22Rv1 (cell line): Measurements from ENCODE around the gene PRAF2.

Experiments used
- H3K27ac ChIP-seq: fragments of 450-650 bp; 2 replicates; pipeline ENCODE4 v1.5.1; 2017
- ZFX ChIP-seq: fragments of 450-650 bp; IDR thresholded peaks from 2 replicates; pipeline ENCODE4 v1.6.1; 2017; ENCODE audit warnings: antibody characterized with exemption, borderline replicate concordance
- TF ChIP-seq, protein P1 (sequence below): fragments of 450-650 bp; IDR thresholded peaks from 2 replicates; pipeline ENCODE4 v1.5.1; 2017; ENCODE audit warnings: mild to moderate bottlenecking

PRAF2 gene

DNA sequence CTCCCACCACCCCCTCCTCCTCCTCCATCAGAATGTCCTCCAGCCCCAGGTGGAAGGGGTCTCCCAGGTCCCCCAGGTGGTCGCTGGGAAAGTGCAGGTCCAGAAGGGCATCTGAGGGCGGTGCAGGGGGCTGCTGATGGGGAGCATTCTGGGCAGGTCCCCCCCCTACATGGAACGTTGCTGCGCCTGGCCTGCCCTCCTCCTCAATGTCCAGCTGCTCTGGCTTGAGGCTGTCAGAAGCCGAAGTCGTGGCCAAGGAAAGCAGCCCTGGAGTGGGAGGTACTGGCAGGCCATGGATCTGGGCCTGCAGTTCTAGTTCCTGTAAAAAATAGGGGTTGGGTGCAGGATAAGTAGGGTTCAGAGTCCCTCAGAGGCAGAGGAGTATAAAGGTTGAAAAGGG, 43.5 kb downstream of the PRAF2 start:
- TF ChIP-seq, protein P1, sequence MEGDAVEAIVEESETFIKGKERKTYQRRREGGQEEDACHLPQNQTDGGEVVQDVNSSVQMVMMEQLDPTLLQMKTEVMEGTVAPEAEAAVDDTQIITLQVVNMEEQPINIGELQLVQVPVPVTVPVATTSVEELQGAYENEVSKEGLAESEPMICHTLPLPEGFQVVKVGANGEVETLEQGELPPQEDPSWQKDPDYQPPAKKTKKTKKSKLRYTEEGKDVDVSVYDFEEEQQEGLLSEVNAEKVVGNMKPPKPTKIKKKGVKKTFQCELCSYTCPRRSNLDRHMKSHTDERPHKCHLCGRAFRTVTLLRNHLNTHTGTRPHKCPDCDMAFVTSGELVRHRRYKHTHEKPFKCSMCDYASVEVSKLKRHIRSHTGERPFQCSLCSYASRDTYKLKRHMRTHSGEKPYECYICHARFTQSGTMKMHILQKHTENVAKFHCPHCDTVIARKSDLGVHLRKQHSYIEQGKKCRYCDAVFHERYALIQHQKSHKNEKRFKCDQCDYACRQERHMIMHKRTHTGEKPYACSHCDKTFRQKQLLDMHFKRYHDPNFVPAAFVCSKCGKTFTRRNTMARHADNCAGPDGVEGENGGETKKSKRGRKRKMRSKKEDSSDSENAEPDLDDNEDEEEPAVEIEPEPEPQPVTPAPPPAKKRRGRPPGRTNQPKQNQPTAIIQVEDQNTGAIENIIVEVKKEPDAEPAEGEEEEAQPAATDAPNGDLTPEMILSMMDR = no peak
- no peak for TF ChIP-seq ZFX
- H3K27ac ChIP-seq = no peak overlapping the region

DNA sequence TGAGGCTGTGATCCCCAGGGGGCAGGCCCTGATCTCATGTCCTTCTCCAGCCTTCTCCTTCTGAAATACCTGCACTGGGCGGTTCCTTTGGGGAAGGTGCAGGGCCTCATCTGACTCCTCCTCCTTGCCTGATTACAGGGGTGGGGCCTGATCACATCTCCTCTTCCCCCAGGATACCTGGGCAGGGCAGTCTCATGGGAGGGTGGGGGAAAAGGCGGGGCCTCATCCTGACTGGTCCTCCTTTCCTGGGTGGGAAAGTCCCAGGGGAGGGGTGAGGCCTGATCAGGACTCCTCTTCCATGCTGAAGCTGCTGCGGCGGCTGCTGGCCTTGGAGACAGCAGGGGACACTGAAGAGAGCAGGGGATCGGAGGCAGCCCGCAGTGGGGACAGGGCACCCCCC, 43.9 kb downstream of the PRAF2 start:
- TF ChIP-seq, protein P1 = no peak
- TF ChIP-seq ZFX = no peak
- peak overlapping the region; percentile 45; the same call in 1 of the 2 replicates for H3K27ac ChIP-seq
